GM18505 (cell line): ENCODE measurements around the gene AFF4.

ENCODE experiments used
- ATAC-seq: cut with Tn5 transposase; IDR thresholded peaks from one replicate; pipeline ENCODE4 v1.9.1; 2021; ENCODE audit not compliant: unreplicated experiment
- POLR2A ChIP-seq: IDR thresholded peaks from 4 replicates; pipeline ENCODE4 v1.6.1; 2011; ENCODE audit warnings: borderline replicate concordance; ENCODE audit not compliant: insufficient read depth, insufficient read length; ENCODE audit errors: extremely low read depth

Gene AFF4

GRCh38 chr5:132828846-132829494, 134.5 kb downstream of the AFF4 start:
- ATAC-seq, result no peak
- TF ChIP-seq POLR2A, result no peak

GRCh38 chr5:132827943-132828673, 135.3 kb downstream of the AFF4 start:
- ATAC-seq, result no peak
- no peak for TF ChIP-seq POLR2A

GRCh38 chr5:132826424-132827082, 136.9 kb downstream of the AFF4 start:
- TF ChIP-seq POLR2A, result no peak
- no peak for ATAC-seq

- TF ChIP-seq POLR2A, result no peak
- no peak for ATAC-seq
Observed at GRCh38 chr5:132825834-132826391, 137.5 kb downstream of the AFF4 start.
